Breast epithelium (tissue), 4 donors: ENCODE data around the gene MLX. TPM values are rescaled to one million over a fixed set of nuclear protein-coding genes. Genes with fewer than 3 reads are reported as not detected.
"Not testable (repeated sequence)": the region's sequence is repeated elsewhere in the genome, so short reads cannot be mapped to it uniquely, and the experiment has no call there.

Source experiments
- DNase-seq, 2 donors: peaks; one replicate each; pipeline ENCODE4 v3.0.0-alpha.2; 2019; ENCODE audit warnings: low spot score in 2 of 2
- H3K27ac ChIP-seq, 2 donors: fragments of 200-600 bp; sonication (generic) in 1 of 2; one replicate each; pipeline ENCODE4 v1.5.1; 2016 to 2019; ENCODE audit warnings: mild to moderate bottlenecking in 1 of 2
- H3K27me3 ChIP-seq, 2 donors: fragments of 200-600 bp; sonication (generic) in 1 of 2; one replicate each; pipeline versions ENCODE4 v1.5.1 to v1.6.0; 2017 to 2019; ENCODE audit warnings: control low read depth in 1 of 2, mild to moderate bottlenecking in 1 of 2
- H3K36me3 ChIP-seq: fragments of 200-600 bp; one replicate; pipeline ENCODE4 v1.5.1; 2019
- H3K4me1 ChIP-seq, 2 donors: fragments of 200-600 bp; sonication (generic); one replicate each; pipeline ENCODE4 v1.5.1; 2016 to 2019; ENCODE audit warnings: control low read depth in 1 of 2
- H3K4me3 ChIP-seq, 3 donors: fragments of 200-600 bp; sonication (generic); 1 replicate in 2 of 3; 2 replicates in 1 of 3; pipeline ENCODE4 v1.5.1; 2016 to 2019; ENCODE audit warnings: mild to moderate bottlenecking in 3 of 3, moderate library complexity in 2 of 3
- H3K9me3 ChIP-seq, 2 donors: fragments of 200-600 bp; sonication (generic) in 1 of 2; one replicate each; pipeline ENCODE4 v1.5.1; 2016 to 2019; ENCODE audit warnings: control low read depth in 1 of 2
- CTCF ChIP-seq, 3 donors: fragments of 450-650 bp; IDR thresholded peaks; one replicate each; pipeline ENCODE4 v1.5.1; 2016 to 2017; ENCODE audit warnings: antibody characterized with exemption in 3 of 3, mild to moderate bottlenecking in 3 of 3, moderate library complexity in 3 of 3
- POLR2A ChIP-seq: fragments of 450-650 bp; IDR thresholded peaks from one replicate; pipeline ENCODE4 v1.6.1; 2016; ENCODE audit warnings: antibody characterized with exemption, mild to moderate bottlenecking, moderate library complexity
- POLR2AphosphoS5 ChIP-seq, 3 donors: sonication (generic); formaldehyde crosslinking; IDR thresholded peaks; one replicate each; pipeline ENCODE4 v1.6.1; 2017; ENCODE audit warnings: antibody characterized with exemption in 3 of 3
- intact Hi-C: fragments of 100-400 bp; cut with DNase I; formaldehyde crosslinking; loops from one replicate; pipeline ENCODE4 v1.15.1; 2023; ENCODE audit warnings: low total_unique reads
- total RNA-seq, 3 donors: library from RNA; depleted of rRNA; stranded (reverse); fragments of >200 nt; gene quantifications; one replicate each; pipeline ENCODE4 v1.1.0, GENCODE V29; 2016

The MLX gene
- total RNA-seq, 3 donors from 2014 or later = 27.2 to 49.8 (median 39.4) TPM

GRCh38 chr17:42547698-42548069 lies 19.2 kb upstream of the MLX start:
- TF ChIP-seq POLR2AphosphoS5 (IDR thresholded peaks at IDR 0.05) = no peak
- TF ChIP-seq CTCF (IDR thresholded peaks at IDR 0.05) = no peak
- TF ChIP-seq POLR2A = no peak
- no peak for DNase-seq
- no peaks in the 10 kb centered on the region for H3K9me3 ChIP-seq
- H3K27me3 ChIP-seq = no peaks in the 10 kb centered on the region
- peak overlapping the region in 1 of 3 donors; percentile 67 for H3K4me3 ChIP-seq
- no peak overlapping the region for H3K27ac ChIP-seq
- no peaks in the 10 kb centered on the region for H3K36me3 ChIP-seq
- intact Hi-C loops = no loop called here
- no peaks in the 10 kb centered on the region for H3K4me1 ChIP-seq

- peak; percentile 12 to 42 (median 33) for TF ChIP-seq CTCF (IDR thresholded peaks at IDR 0.05)
- no peak for TF ChIP-seq POLR2AphosphoS5 (IDR thresholded peaks at IDR 0.05)
- peak overlapping the region in 2 of 3 donors; percentile 48 to 67 for H3K4me3 ChIP-seq
- peak; percentile 75 to 83 for DNase-seq
- no peaks in the 10 kb centered on the region for H3K27me3 ChIP-seq
- no peaks in the 10 kb centered on the region for H3K36me3 ChIP-seq
- peak overlapping the region in 1 of 2 donors; percentile 3 for H3K27ac ChIP-seq
- peaks cover 0 to 1% of the 10 kb centered on the region in 2 donors for H3K4me1 ChIP-seq
- intact Hi-C loops = no loop called here
- no peaks in the 10 kb centered on the region for H3K9me3 ChIP-seq
Measured at GRCh38 chr17:42548070-42548837, 18.6 kb upstream of the MLX start.

- intact Hi-C loops = no loop called here
- TF ChIP-seq POLR2A (no peak), POLR2AphosphoS5 (IDR thresholded peaks at IDR 0.05) (no peak), CTCF (IDR thresholded peaks at IDR 0.05) (no peak)
- H3K4me3 ChIP-seq = no peak overlapping the region
- H3K4me1 ChIP-seq = peaks cover 3 to 10% of the 10 kb centered on the region in 2 donors
- no peaks in the 10 kb centered on the region for H3K27me3 ChIP-seq
- no peaks in the 10 kb centered on the region for H3K36me3 ChIP-seq
- no peak overlapping the region for H3K27ac ChIP-seq
- H3K9me3 ChIP-seq = no peaks in the 10 kb centered on the region
- DNase-seq = no peak
Measured at GRCh38 chr17:42548993-42549755, 17.7 kb upstream of the MLX start.

- not testable (repeated sequence) for DNase-seq, H3K9me3 ChIP-seq
Measured at GRCh38 chr17:42552736-42553135, 14.2 kb upstream of the MLX start, which contains the start of gene HSD17B1. TSS of gene HSD17B1 (plus strand) at chr17:42552923. CDS start at chr17:42552934, 11 bp downstream.

GRCh38 chr17:42553161-42553818 lies 13.6 kb upstream of the MLX start:
- Histone ChIP-seq H3K4me1 (peaks cover 3 to 10% of the 10 kb centered on the region in 2 donors), H3K27ac (peak overlapping the region; percentile 91 to 94), H3K9me3 (no peaks in the 10 kb centered on the region), H3K27me3 (no peaks in the 10 kb centered on the region), H3K4me3 (peak overlapping the region in 2 of 3 donors; percentile 74 to 75), H3K36me3 (no peaks in the 10 kb centered on the region)
- DNase-seq = no peak
- no peak for TF ChIP-seq POLR2A
- TF ChIP-seq CTCF (IDR thresholded peaks at IDR 0.05) = no peak
- no peak for TF ChIP-seq POLR2AphosphoS5 (IDR thresholded peaks at IDR 0.05)
- intact Hi-C loops = no loop called here

More at GRCh38 chr17:42552736-42553135, 14.2 kb upstream of the MLX start, which contains the start of gene HSD17B1:
- H3K27me3 ChIP-seq, intact Hi-C loops, H3K36me3 ChIP-seq, H3K4me1 ChIP-seq: not testable (repeated sequence)
- Histone ChIP-seq H3K27ac (peak within 1 kb of the TSS; percentile 91 to 94), H3K4me3 (peak within 1 kb of the TSS; percentile 74 to 87 (median 75))
